ENCODE data around the gene ZNF10. TPM values are rescaled to one million over a fixed set of nuclear protein-coding genes. Genes with fewer than 3 reads are reported as not detected.
A peak's percentile ranks its signal among the peaks of the same experiment; 100 is the strongest.

Gene ZNF10
- total RNA-seq, 4 donors from 2014 or later: 2.2 to 8.8 (median 5.1) TPM

- intact Hi-C loops (cut with DNase I; ENCODE audit: low total_unique reads): no loop called here
- TF ChIP-seq POLR2A (IDR thresholded peaks at IDR 0.05) (no peak), CTCF (IDR thresholded peaks at IDR 0.05) (no peak)
- no peak for DNase-seq (ENCODE audit: low spot score in 2 of 2)
- WGBS, 2 donors: 68 to 79% methylated on average over 1 of the region's 1 CpG
- H3K4me3 ChIP-seq (ENCODE audit: low read depth, poor library complexity, severe bottlenecking): no peak overlapping the region
These were observed 44.5 kb downstream of the ZNF10 start for GRCh38 chr12:133174901-133175300.

- WGBS, 2 donors: 98% methylated on average over 8 of the region's 8 CpGs
- no peak overlapping the region for H3K4me3 ChIP-seq (ENCODE audit: low read depth, poor library complexity, severe bottlenecking)
- intact Hi-C loops (cut with DNase I; ENCODE audit: low total_unique reads): no loop called here
- DNase-seq (ENCODE audit: low spot score in 2 of 2): no peak
- TF ChIP-seq POLR2A (IDR thresholded peaks at IDR 0.05) (no peak), CTCF (IDR thresholded peaks at IDR 0.05) (no peak)
These were observed 50.2 kb downstream of the ZNF10 start for GRCh38 chr12:133180669-133181068.

- DNase-seq (ENCODE audit: low spot score in 2 of 2): peak; percentile 84 to 96
- peak within 1 kb of the TSS; percentile 88 for H3K4me3 ChIP-seq (ENCODE audit: low read depth, poor library complexity, severe bottlenecking)
- WGBS, 2 donors: 3 to 5% methylated on average over 32 to 39 of the region's 40 CpGs
- intact Hi-C loops (cut with DNase I; ENCODE audit: low total_unique reads): no loop called here
- no peak for TF ChIP-seq POLR2A (IDR thresholded peaks at IDR 0.05)
- no peak for TF ChIP-seq CTCF (IDR thresholded peaks at IDR 0.05)
These were observed 51.0 kb downstream of the ZNF10 start, which contains the start of gene ZNF268 for GRCh38 chr12:133181238-133181959. TSS of gene ZNF268 (plus strand) at chr12:133181495. CDS start at chr12:133181998, 503 bp downstream.

GRCh38 chr12:133190176-133190575 is 59.7 kb downstream of the ZNF10 start:
- 85 to 88% methylated on average over 2 of the region's 2 CpGs for WGBS, 2 donors
- TF ChIP-seq CTCF (IDR thresholded peaks at IDR 0.05): no peak
- no peak for TF ChIP-seq POLR2A (IDR thresholded peaks at IDR 0.05)
- H3K4me3 ChIP-seq (ENCODE audit: low read depth, poor library complexity, severe bottlenecking): no peak overlapping the region
- intact Hi-C loops (cut with DNase I; ENCODE audit: low total_unique reads): no loop called here
- DNase-seq (ENCODE audit: low spot score in 2 of 2): no peak

- no peak overlapping the region for H3K4me3 ChIP-seq (ENCODE audit: low read depth, poor library complexity, severe bottlenecking)
- intact Hi-C loops (cut with DNase I; ENCODE audit: low total_unique reads): no loop called here
- TF ChIP-seq CTCF (IDR thresholded peaks at IDR 0.05) (no peak), POLR2A (IDR thresholded peaks at IDR 0.05) (no peak)
- DNase-seq (ENCODE audit: low spot score in 2 of 2): no peak
- WGBS, 2 donors: 99% methylated on average over 5 of the region's 5 CpGs
These were observed 62.4 kb downstream of the ZNF10 start for GRCh38 chr12:133192847-133193246.

- DNase-seq (ENCODE audit: low spot score in 2 of 2): no peak
- WGBS, 2 donors: 54 to 97% methylated on average over 2 of the region's 2 CpGs
- intact Hi-C loops (cut with DNase I; ENCODE audit: low total_unique reads): no loop called here
- TF ChIP-seq CTCF (IDR thresholded peaks at IDR 0.05): no peak
- TF ChIP-seq POLR2A (IDR thresholded peaks at IDR 0.05): no peak
- no peak overlapping the region for H3K4me3 ChIP-seq (ENCODE audit: low read depth, poor library complexity, severe bottlenecking)
These were observed 71.5 kb downstream of the ZNF10 start for GRCh38 chr12:133201888-133202287.
